Measurements from ENCODE around the gene UBA1. TPM values are rescaled to one million over a fixed set of nuclear protein-coding genes. Genes with fewer than 3 reads are reported as not detected.

UBA1 gene
- total RNA-seq, 4 donors from 2014 or later = 145 to 182 (median 163) TPM

- no peak overlapping the region for H3K27ac ChIP-seq
- 85% methylated on average over 6 of the region's 6 CpGs; no CpG with 5 or more reads in 1 of the 2 donors for WGBS, 2 donors (ENCODE audit: low coverage in 1 of 2)
- no peaks in the 10 kb centered on the region for H3K36me3 ChIP-seq
- intact Hi-C loops (cut with DNase I; ENCODE audit: low total_unique reads) (no loop called here), in situ Hi-C loops (cut with MboI; ENCODE audit: low pct_ligation_motif_present in 1 of 4, low pct_unique_long_range_greater_than_20kb in 1 of 4, low sequenced_read_pairs in 3 of 4) (no loop called here)
- H3K4me1 ChIP-seq = no peaks in the 10 kb centered on the region
- H3K4me3 ChIP-seq = no peak overlapping the region
- no peak for TF ChIP-seq EP300 (IDR thresholded peaks at IDR 0.05; ENCODE audit: low read depth)
- TF ChIP-seq, protein P1, sequence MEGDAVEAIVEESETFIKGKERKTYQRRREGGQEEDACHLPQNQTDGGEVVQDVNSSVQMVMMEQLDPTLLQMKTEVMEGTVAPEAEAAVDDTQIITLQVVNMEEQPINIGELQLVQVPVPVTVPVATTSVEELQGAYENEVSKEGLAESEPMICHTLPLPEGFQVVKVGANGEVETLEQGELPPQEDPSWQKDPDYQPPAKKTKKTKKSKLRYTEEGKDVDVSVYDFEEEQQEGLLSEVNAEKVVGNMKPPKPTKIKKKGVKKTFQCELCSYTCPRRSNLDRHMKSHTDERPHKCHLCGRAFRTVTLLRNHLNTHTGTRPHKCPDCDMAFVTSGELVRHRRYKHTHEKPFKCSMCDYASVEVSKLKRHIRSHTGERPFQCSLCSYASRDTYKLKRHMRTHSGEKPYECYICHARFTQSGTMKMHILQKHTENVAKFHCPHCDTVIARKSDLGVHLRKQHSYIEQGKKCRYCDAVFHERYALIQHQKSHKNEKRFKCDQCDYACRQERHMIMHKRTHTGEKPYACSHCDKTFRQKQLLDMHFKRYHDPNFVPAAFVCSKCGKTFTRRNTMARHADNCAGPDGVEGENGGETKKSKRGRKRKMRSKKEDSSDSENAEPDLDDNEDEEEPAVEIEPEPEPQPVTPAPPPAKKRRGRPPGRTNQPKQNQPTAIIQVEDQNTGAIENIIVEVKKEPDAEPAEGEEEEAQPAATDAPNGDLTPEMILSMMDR (IDR thresholded peaks at IDR 0.05) = no peak
- no peak for TF ChIP-seq POLR2AphosphoS5 (IDR thresholded peaks at IDR 0.05)
- TF ChIP-seq POLR2A (IDR thresholded peaks at IDR 0.05) = no peak
- no peak for DNase-seq
- H3K27me3 ChIP-seq = no peaks in the 10 kb centered on the region
- H3K9me3 ChIP-seq = no peaks in the 10 kb centered on the region
These were observed 25.0 kb upstream of the UBA1 start for GRCh38 chrX:47168495-47169073.

- Histone ChIP-seq H3K27me3 (no peaks in the 10 kb centered on the region), H3K36me3 (no peaks in the 10 kb centered on the region), H3K4me3 (no peak overlapping the region), H3K27ac (no peak overlapping the region), H3K4me1 (no peaks in the 10 kb centered on the region), H3K9me3 (no peaks in the 10 kb centered on the region)
- intact Hi-C loops (cut with DNase I; ENCODE audit: low total_unique reads) = no loop called here
- TF ChIP-seq EP300 (IDR thresholded peaks at IDR 0.05; ENCODE audit: low read depth) (no peak), POLR2AphosphoS5 (IDR thresholded peaks at IDR 0.05) (no peak), POLR2A (IDR thresholded peaks at IDR 0.05) (no peak)
- TF ChIP-seq, protein P1 (IDR thresholded peaks at IDR 0.05) = no peak
- in situ Hi-C loops (cut with MboI; ENCODE audit: low pct_ligation_motif_present in 1 of 4, low pct_unique_long_range_greater_than_20kb in 1 of 4, low sequenced_read_pairs in 3 of 4) = no loop called here
- DNase-seq = no peak
- 93% methylated on average over 19 of the region's 19 CpGs; no CpG with 5 or more reads in 1 of the 2 donors for WGBS, 2 donors (ENCODE audit: low coverage in 1 of 2)
These were observed 24.4 kb upstream of the UBA1 start for GRCh38 chrX:47169273-47169672.

DNA sequence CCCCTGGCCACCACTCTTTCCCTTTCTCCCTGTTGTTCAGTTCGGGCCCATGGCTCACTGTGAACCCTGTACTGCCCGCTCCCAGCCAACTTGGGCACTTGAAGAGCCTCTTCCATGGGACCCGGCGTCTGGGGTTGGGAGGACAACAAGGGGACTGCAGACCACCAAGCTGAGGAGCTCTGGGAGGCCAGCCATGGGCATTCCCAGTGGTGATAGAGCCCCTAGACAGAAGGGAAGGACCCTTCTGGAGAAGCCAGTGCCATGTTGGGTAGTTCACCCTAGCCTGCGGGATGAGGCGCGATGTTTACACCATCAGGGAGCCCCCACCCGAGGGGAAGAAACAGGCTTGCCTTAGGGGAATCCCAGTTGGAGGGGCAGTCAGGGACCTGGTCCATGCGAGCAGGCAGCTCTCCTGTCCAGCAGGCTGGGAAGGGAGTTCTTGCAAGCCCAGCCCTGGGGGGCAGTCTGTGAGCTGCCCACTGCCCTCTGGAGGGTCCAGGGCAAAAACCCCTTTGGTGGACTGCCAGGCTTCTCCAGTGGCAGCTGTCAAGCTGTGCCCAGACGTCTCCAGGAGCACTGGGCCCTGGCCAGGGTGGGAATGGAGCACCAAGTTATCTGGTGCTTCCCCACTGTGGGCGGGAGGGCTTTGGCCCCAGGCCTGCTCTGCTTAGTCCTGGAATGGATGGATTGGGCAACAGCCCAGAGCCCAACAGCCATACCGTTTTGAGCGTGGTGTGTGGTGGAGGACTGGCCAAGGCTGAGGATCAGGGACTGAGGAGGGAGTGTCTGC lies 23.7 kb upstream of the UBA1 start:
- TF ChIP-seq EP300 (IDR thresholded peaks at IDR 0.05; ENCODE audit: low read depth) (no peak), POLR2A (IDR thresholded peaks at IDR 0.05) (no peak), POLR2AphosphoS5 (IDR thresholded peaks at IDR 0.05) (no peak)
- TF ChIP-seq, protein P1 (IDR thresholded peaks at IDR 0.05) = no peak
- intact Hi-C loops (cut with DNase I; ENCODE audit: low total_unique reads) (no loop called here), in situ Hi-C loops (cut with MboI; ENCODE audit: low pct_ligation_motif_present in 1 of 4, low pct_unique_long_range_greater_than_20kb in 1 of 4, low sequenced_read_pairs in 3 of 4) (no loop called here)
- Histone ChIP-seq H3K36me3 (no peaks in the 10 kb centered on the region), H3K27me3 (no peaks in the 10 kb centered on the region), H3K4me1 (no peaks in the 10 kb centered on the region), H3K4me3 (no peak overlapping the region), H3K9me3 (no peaks in the 10 kb centered on the region), H3K27ac (no peak overlapping the region)
- no peak for DNase-seq
- 68% methylated on average over 13 of the region's 13 CpGs; no CpG with 5 or more reads in 1 of the 2 donors for whole genome bisulfite sequencing, 2 donors (ENCODE audit: low coverage in 1 of 2)

- Histone ChIP-seq H3K4me3 (no peak overlapping the region), H3K36me3 (no peaks in the 10 kb centered on the region), H3K4me1 (no peaks in the 10 kb centered on the region), H3K27ac (no peak overlapping the region), H3K9me3 (no peaks in the 10 kb centered on the region), H3K27me3 (no peaks in the 10 kb centered on the region)
- in situ Hi-C loops (cut with MboI; ENCODE audit: low pct_ligation_motif_present in 1 of 4, low pct_unique_long_range_greater_than_20kb in 1 of 4, low sequenced_read_pairs in 3 of 4) (no loop called here), intact Hi-C loops (cut with DNase I; ENCODE audit: low total_unique reads) (no loop called here)
- 89% methylated on average over 28 of the region's 34 CpGs; no CpG with 5 or more reads in 1 of the 2 donors for WGBS, 2 donors (ENCODE audit: low coverage in 1 of 2)
- TF ChIP-seq POLR2A (IDR thresholded peaks at IDR 0.05) = no peak
- TF ChIP-seq EP300 (IDR thresholded peaks at IDR 0.05; ENCODE audit: low read depth) = no peak
- TF ChIP-seq, protein P1 (IDR thresholded peaks at IDR 0.05) = no peak
- TF ChIP-seq POLR2AphosphoS5 (IDR thresholded peaks at IDR 0.05) = no peak
- no peak for DNase-seq
These were observed 22.6 kb upstream of the UBA1 start for GRCh38 chrX:47170861-47171692.
